Kidney (tissue), 14 donors: ENCODE data around the gene SPATA33. TPM values are rescaled to one million over a fixed set of nuclear protein-coding genes. Genes with fewer than 3 reads are reported as not detected.
A peak's percentile ranks its signal among the peaks of the same experiment; 100 is the strongest.

Experiments
- DNase-seq, 5 donors: peaks; one replicate each; pipeline ENCODE4 v3.0.0-alpha.2; 2013 to 2020
- FAIRE-seq: peaks from 2 replicates; lab custom pipeline; 2012; peaks lifted over from hg19 to GRCh38; lab: Jason Lieb, UNC
- H3K27ac ChIP-seq, 2 donors: one replicate each; pipeline ENCODE4 v1.7.0; 2013; ENCODE audit warnings: low read depth in 2 of 2, low read length in 2 of 2, inconsistent platforms in 1 of 2
- H3K27me3 ChIP-seq: one replicate; pipeline ENCODE4 v1.7.1; 2013; ENCODE audit warnings: low read length, inconsistent platforms; ENCODE audit not compliant: control insufficient read depth, insufficient read depth
- H3K36me3 ChIP-seq, 3 donors: one replicate each; pipeline versions ENCODE4 v1.7.0 to v1.7.1; 2013; ENCODE audit warnings: low read length in 3 of 3, control low read depth in 1 of 3, inconsistent platforms in 1 of 3; ENCODE audit not compliant: insufficient read depth in 3 of 3, control insufficient read depth in 2 of 3
- H3K4me1 ChIP-seq, 3 donors: one replicate each; pipeline versions ENCODE4 v1.7.0 to v1.7.1; 2013; ENCODE audit warnings: low read length in 3 of 3, inconsistent platforms in 1 of 3, low read depth in 1 of 3; ENCODE audit not compliant: control insufficient read depth in 2 of 3, insufficient read depth in 2 of 3
- H3K4me3 ChIP-seq, 3 donors: one replicate each; pipeline versions ENCODE4 v1.7.0 to v1.8.1; 2013; ENCODE audit warnings: low read length in 3 of 3, control low read depth in 1 of 3, inconsistent platforms in 1 of 3
- H3K9ac ChIP-seq, 3 donors: one replicate each; pipeline versions ENCODE4 v1.7.0 to v1.7.1; 2013; ENCODE audit warnings: low read length in 3 of 3, control low read depth in 1 of 3, inconsistent platforms in 1 of 3
- H3K9me3 ChIP-seq, 3 donors: one replicate each; pipeline versions ENCODE4 v1.7.0 to v1.7.1; 2013; ENCODE audit warnings: low read length in 3 of 3, control low read depth in 1 of 3, inconsistent platforms in 1 of 3; ENCODE audit not compliant: control insufficient read depth in 2 of 3, insufficient read depth in 1 of 3
- intact Hi-C: fragments of 100-400 bp; cut with DNase I; formaldehyde crosslinking; loops from one replicate; pipeline ENCODE4 v1.11.1; 2022
- polyA plus RNA-seq: library from polyadenylated mRNA; stranded (reverse); fragments of 350-450 nt; fragmentation: Illumina TruSeq; extraction: RNeasy Lipid Tissue Mini Kit (QIAGEN cat#74804); gene quantifications from one replicate; pipeline ENCODE4 v1.2.3, GENCODE V29; 2014; ENCODE audit warnings: low read depth, low replicate concordance; ENCODE audit not compliant: insufficient read depth
- total RNA-seq: library from RNA; stranded (reverse); fragmentation: NEBNext Ultra II Directional; extraction: Animal tissue kit (Norgen Biotek cat#: 25700); gene quantifications from one replicate; pipeline ENCODE4 v1.2.1, GENCODE V29; 2021
- TF ChIP-seq, protein P1 (sequence below): IDR thresholded peaks from 3 replicates; pipeline ENCODE4 v1.5.1; 2012; ENCODE audit warnings: mild to moderate bottlenecking, moderate library complexity, borderline replicate concordance; ENCODE audit not compliant: insufficient read depth; ENCODE audit errors: extremely low read depth
- donor health status: control.
- donor health status: control.
- donor health status: control.
- donor health status: control.
- donor health status: control.
- donor health status: DM: yes; HTN: yes; CAD: no.
- donor health status: Normal renal cell carcinoma (clear cell type).

Gene SPATA33
- total and polyA plus RNA-seq, 2 donors from 2014 or later, result 13.4 to 16.3 TPM

DNA sequence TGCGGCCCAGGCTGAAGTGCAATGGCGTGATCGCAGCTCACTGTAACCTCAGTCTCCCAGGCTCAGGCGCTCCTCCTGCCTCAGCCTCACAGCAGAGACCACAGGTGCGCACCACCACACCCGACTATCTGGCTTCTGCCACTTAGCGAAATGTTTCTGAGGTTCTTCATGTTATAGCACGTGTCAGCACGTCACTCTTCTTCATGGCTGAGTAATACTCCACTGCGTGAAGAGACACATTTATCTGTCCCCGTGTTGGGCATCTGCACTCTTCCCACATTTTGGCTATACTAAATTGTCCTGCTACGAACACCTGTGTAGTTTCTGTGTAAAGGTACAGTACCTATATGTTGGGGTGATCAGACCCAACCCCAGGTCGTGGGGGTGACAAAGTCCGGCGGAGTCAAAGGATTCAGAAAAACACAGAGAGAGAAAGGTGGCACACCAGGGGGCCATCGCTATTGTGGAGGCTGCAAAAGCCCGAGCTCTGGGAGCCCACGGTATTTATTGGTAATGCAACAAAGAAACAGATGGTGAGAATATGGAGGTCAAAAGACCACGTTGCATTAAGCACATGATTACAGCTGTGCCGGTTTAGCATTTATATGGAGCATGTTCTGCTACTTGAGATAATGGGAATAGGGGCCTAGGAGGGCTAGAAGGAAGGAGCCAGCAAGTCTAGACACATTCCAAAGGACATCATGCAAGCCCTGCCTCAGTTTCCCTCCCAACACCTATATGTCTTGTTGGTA lies 45.0 kb upstream of the SPATA33 start:
- peak in 2 of 5 donors; percentile 33 to 71 for DNase-seq
- Histone ChIP-seq H3K36me3 (no peaks in the 10 kb centered on the region), H3K9ac (no peak overlapping the region), H3K27ac (no peak overlapping the region), H3K9me3 (no peaks in the 10 kb centered on the region), H3K4me1 (peaks cover 0 to 12% (median 4%) of the 10 kb centered on the region in 3 donors), H3K27me3 (no peaks in the 10 kb centered on the region), H3K4me3 (no peak overlapping the region)
- no peak for FAIRE-seq
- TF ChIP-seq, protein P1, sequence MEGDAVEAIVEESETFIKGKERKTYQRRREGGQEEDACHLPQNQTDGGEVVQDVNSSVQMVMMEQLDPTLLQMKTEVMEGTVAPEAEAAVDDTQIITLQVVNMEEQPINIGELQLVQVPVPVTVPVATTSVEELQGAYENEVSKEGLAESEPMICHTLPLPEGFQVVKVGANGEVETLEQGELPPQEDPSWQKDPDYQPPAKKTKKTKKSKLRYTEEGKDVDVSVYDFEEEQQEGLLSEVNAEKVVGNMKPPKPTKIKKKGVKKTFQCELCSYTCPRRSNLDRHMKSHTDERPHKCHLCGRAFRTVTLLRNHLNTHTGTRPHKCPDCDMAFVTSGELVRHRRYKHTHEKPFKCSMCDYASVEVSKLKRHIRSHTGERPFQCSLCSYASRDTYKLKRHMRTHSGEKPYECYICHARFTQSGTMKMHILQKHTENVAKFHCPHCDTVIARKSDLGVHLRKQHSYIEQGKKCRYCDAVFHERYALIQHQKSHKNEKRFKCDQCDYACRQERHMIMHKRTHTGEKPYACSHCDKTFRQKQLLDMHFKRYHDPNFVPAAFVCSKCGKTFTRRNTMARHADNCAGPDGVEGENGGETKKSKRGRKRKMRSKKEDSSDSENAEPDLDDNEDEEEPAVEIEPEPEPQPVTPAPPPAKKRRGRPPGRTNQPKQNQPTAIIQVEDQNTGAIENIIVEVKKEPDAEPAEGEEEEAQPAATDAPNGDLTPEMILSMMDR, result no peak
- intact Hi-C loops, result no loop called here

DNA sequence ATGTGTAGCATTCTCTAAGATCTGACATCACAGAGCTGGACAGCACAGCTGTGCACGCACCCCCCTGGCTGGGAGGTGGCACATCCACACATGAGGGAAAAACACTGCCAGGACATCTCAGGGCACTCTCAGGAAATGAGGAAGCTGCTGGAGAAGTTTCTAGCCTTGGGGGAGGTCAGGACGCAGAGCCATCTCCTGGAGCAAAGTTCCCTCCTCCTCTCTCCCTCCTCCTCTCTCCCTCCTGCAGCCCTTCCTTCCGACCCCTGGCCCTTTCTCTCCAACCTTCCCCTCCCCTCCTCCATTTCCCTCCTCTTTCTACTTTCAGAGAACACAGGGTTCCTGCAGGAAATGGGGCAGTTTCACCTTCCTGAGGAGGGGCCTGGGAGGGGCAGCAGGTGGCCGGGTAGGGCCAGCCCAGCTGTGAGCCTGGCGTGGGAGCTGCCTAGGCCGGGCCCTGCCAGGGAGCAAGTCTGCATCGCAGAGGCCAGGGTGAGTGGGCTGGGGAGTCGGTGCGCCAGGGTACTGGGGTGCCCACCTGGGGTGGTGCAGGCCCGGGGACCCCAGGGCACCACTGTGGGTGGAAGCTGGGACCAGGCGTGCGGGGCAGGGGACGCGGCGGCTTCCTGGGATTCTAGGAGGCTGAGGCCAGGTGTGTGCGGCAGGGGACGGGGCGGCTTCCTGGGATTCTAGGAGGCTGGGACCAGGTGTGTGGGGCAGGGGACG lies 44.2 kb upstream of the SPATA33 start, which contains the start of gene DPEP1:
TSS of gene DPEP1 (plus strand) at position 412 of the 723 bp plus-strand sequence. CDS start 16,769 bp downstream, outside the sequence.
- intact Hi-C loops, result no loop called here
- DNase-seq, result peak in 4 of 5 donors; percentile 68 to 85 (median 79)

GRCh38 chr16:89613954-89614459 lies 43.6 kb upstream of the SPATA33 start:
- peak overlapping the region in 2 of 3 donors; percentile 38 to 56 for H3K4me3 ChIP-seq
- H3K27me3 ChIP-seq, result no peaks in the 10 kb centered on the region
- no peaks in the 10 kb centered on the region for H3K9me3 ChIP-seq
- peak overlapping the region; percentile 32 to 43 for H3K27ac ChIP-seq
- no peak overlapping the region for H3K9ac ChIP-seq
- peaks cover 0 to 10% (median 4%) of the 10 kb centered on the region in 3 donors for H3K4me1 ChIP-seq
- TF ChIP-seq, protein P1, result no peak
- H3K36me3 ChIP-seq, result no peaks in the 10 kb centered on the region
- DNase-seq (no peak), FAIRE-seq (no peak)
- intact Hi-C loops, result no loop called here

More for the DNA sequence above, 44.2 kb upstream of the SPATA33 start, which contains the start of gene DPEP1:
- peak within 1 kb of the TSS; percentile 32 to 43 for H3K27ac ChIP-seq
- H3K36me3 ChIP-seq, result no peaks in the 10 kb centered on the region
- no peak within 1 kb of the TSS for H3K9ac ChIP-seq
- FAIRE-seq, result no peak
- peak within 1 kb of the TSS in 2 of 3 donors; percentile 38 to 56 for H3K4me3 ChIP-seq
- no peaks in the 10 kb centered on the region for H3K27me3 ChIP-seq
- no peaks in the 10 kb centered on the region for H3K9me3 ChIP-seq
- peaks cover 0 to 9% (median 4%) of the 10 kb centered on the region in 3 donors for H3K4me1 ChIP-seq
- TF ChIP-seq, protein P1, result no peak
